Right renal pelvis (tissue), 4 donors: ENCODE measurements around the gene TLN1. TPM values are rescaled to one million over a fixed set of nuclear protein-coding genes. Genes with fewer than 3 reads are reported as not detected.

Experiments used
- DNase-seq, 4 donors: peaks; one replicate each; pipeline ENCODE4 v3.0.0-alpha.2; 2013; ENCODE audit warnings: low read depth in 4 of 4, low spot score in 3 of 4, missing footprints in 1 of 4
- polyA plus RNA-seq, 4 donors: library from polyadenylated mRNA; unstranded; fragments of 120-200 nt; gene quantifications; one replicate each; pipeline ENCODE4 v1.2.1, GENCODE V29; 2013; ENCODE audit not compliant: insufficient read length in 4 of 4

Gene TLN1
- polyA plus RNA-seq, 4 donors: 125 to 176 (median 153) TPM

GRCh38 chr9:35673132-35674024, 58.6 kb downstream of the TLN1 start, which contains the start of gene CA9:
Gene CA9, plus strand, starts transcription at chr9:35673928. Its CDS starts 32 bp downstream, at chr9:35673960.
- no peak for DNase-seq

- no peak for DNase-seq
Measured at GRCh38 chr9:35669331-35670145, 62.5 kb downstream of the TLN1 start.

GRCh38 chr9:35667939-35668338, 64.1 kb downstream of the TLN1 start:
- DNase-seq: no peak

GRCh38 chr9:35666549-35666948, 65.4 kb downstream of the TLN1 start:
- no peak for DNase-seq

GRCh38 chr9:35666045-35666444, 66.0 kb downstream of the TLN1 start:
- DNase-seq: no peak

GRCh38 chr9:35665471-35665818, 66.5 kb downstream of the TLN1 start:
- DNase-seq: no peak

GRCh38 chr9:35664531-35665470, 67.2 kb downstream of the TLN1 start, which contains the start of gene ARHGEF39:
Gene ARHGEF39, minus strand, starts transcription at chr9:35665195. Its CDS starts 26 bp downstream, at chr9:35665169.
- peak in 3 of 4 donors; percentile 71 to 78 (median 72) for DNase-seq

GRCh38 chr9:35662437-35662836, 69.6 kb downstream of the TLN1 start:
- no peak for DNase-seq

- no peak for DNase-seq
Measured at GRCh38 chr9:35661756-35662350, 70.1 kb downstream of the TLN1 start.

GRCh38 chr9:35660966-35661415, 71.0 kb downstream of the TLN1 start:
- DNase-seq: no peak

GRCh38 chr9:35659340-35659739, 72.7 kb downstream of the TLN1 start:
- no peak for DNase-seq

- no peak for DNase-seq
Measured at GRCh38 chr9:35658968-35659220, 73.1 kb downstream of the TLN1 start.

- DNase-seq: peak; percentile 69 to 85 (median 81)
Measured at GRCh38 chr9:35658137-35658967, 73.6 kb downstream of the TLN1 start, which contains the start of gene CCDC107. Gene CCDC107, plus strand, starts transcription at chr9:35658292. Its CDS starts 88 bp downstream, at chr9:35658380.

GRCh38 chr9:35657546-35658136, 74.4 kb downstream of the TLN1 start, which contains the start of gene RMRP:
Gene RMRP, minus strand, starts transcription at chr9:35658019.
- DNase-seq: peak; percentile 93 to 97 (median 95)

- no peak for DNase-seq
Measured at GRCh38 chr9:35656831-35657545, 75.0 kb downstream of the TLN1 start.

GRCh38 chr9:35656348-35656747, 75.6 kb downstream of the TLN1 start:
- DNase-seq: no peak

GRCh38 chr9:35653611-35654010, 78.4 kb downstream of the TLN1 start:
- DNase-seq: no peak

- DNase-seq: no peak
Measured at GRCh38 chr9:35652829-35653209, 79.2 kb downstream of the TLN1 start.
